ENCODE data around the gene PIAS2.

DNA sequence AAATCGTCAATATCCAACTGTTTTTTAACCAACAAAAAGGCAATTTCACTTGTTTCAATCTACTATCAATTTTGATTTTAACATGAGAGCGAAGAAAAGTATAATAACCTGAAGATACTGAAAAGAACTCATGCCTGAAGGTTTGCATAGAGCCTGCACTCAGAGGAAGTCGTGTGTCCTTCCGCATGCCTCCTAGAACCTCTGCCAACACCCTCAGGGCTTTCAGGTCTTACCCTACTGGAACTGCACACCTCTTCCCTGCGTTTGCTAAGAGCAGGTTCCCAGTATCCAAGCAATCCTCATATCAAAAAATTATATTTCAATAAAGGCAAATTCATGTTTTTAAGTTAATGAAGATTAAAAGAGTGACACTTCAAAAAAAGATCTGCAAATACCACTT is 74.7 kb downstream of the PIAS2 start:
- TF ChIP-seq POLR2A (IDR thresholded peaks at IDR 0.05; ENCODE audit: low read depth, low read length) (no peak), POLR2AphosphoS5 (IDR thresholded peaks at IDR 0.05; ENCODE audit: low read depth, low read length) (no peak), TAF1 (IDR thresholded peaks at IDR 0.05; ENCODE audit: borderline replicate concordance, low read depth, low read length) (no peak)

Measured in GM12892 (cell line).